MM.1S (cell line): ENCODE data around the gene EEF1B2.

ENCODE experiments used
- DNase-seq: peaks from one replicate; pipeline ENCODE4 v3.0.0-alpha.2; 2015
- H2AFZ ChIP-seq: fragments of 300-600 bp; sonication (generic); 2 replicates; pipeline ENCODE4 v1.6.0; 2016; ENCODE audit warnings: antibody characterized with exemption, low read length
- H3F3A ChIP-seq: fragments of 300-600 bp; sonication (generic); 2 replicates; pipeline ENCODE4 v1.6.1; 2016; ENCODE audit warnings: mild to moderate bottlenecking, antibody characterized with exemption, low read length, moderate library complexity, mixed read lengths; ENCODE audit not compliant: insufficient read depth
- H3K27ac ChIP-seq: fragments of 300-600 bp; sonication (generic); 2 replicates; pipeline ENCODE4 v1.5.1; 2016; ENCODE audit warnings: mild to moderate bottlenecking, low read length
- H3K27me3 ChIP-seq: fragments of 300-600 bp; sonication (generic); replicated peaks from 2 replicates; pipeline ENCODE4 v1.6.0; 2016; ENCODE audit warnings: low read length; ENCODE audit not compliant: insufficient read depth
- H3K36me3 ChIP-seq: fragments of 300-600 bp; sonication (generic); replicated peaks from 2 replicates; pipeline ENCODE4 v1.6.1; 2016; ENCODE audit warnings: mild to moderate bottlenecking, low read length, mixed read lengths; ENCODE audit not compliant: insufficient read depth
- H3K4me1 ChIP-seq: fragments of 300-600 bp; sonication (generic); 2 replicates; pipeline ENCODE4 v1.6.1; 2016; ENCODE audit warnings: low read length, mixed read lengths
- H3K4me2 ChIP-seq: fragments of 300-600 bp; sonication (generic); 2 replicates; pipeline ENCODE4 v1.6.0; 2016; ENCODE audit warnings: low read depth, low read length
- H3K4me3 ChIP-seq: fragments of 300-600 bp; sonication (generic); 2 replicates; pipeline ENCODE4 v1.5.1; 2016; ENCODE audit warnings: low read length, mixed read lengths
- H3K79me2 ChIP-seq: fragments of 300-600 bp; sonication (generic); 2 replicates; pipeline ENCODE4 v1.6.1; 2016; ENCODE audit warnings: mixed run types, low read length, mixed read lengths
- H3K9ac ChIP-seq: fragments of 300-600 bp; sonication (generic); 2 replicates; pipeline ENCODE4 v1.6.1; 2016; ENCODE audit warnings: low read length, mixed read lengths
- H3K9me2 ChIP-seq: fragments of 300-600 bp; sonication (generic); replicated peaks from 2 replicates; pipeline ENCODE4 v1.6.1; 2016; ENCODE audit warnings: mild to moderate bottlenecking, low read length, mixed read lengths; ENCODE audit not compliant: insufficient read depth
- H3K9me3 ChIP-seq: fragments of 300-600 bp; sonication (generic); replicated peaks from 2 replicates; pipeline ENCODE4 v1.6.1; 2016; ENCODE audit warnings: mild to moderate bottlenecking, low read length, mixed read lengths; ENCODE audit not compliant: insufficient read depth
- H4K20me1 ChIP-seq: fragments of 300-600 bp; sonication (generic); 2 replicates; pipeline ENCODE4 v1.6.1; 2016; ENCODE audit warnings: mild to moderate bottlenecking, low read length, moderate library complexity, mixed read lengths; ENCODE audit not compliant: insufficient read depth
- EZH2 ChIP-seq: fragments of 300-600 bp; sonication (generic); optimal IDR thresholded peaks from 2 replicates; pipeline ENCODE3; 2017; ENCODE audit warnings: low read depth, mild to moderate bottlenecking, antibody characterized with exemption, low read length, mixed read lengths
- EZH2phosphoT487 ChIP-seq: fragments of 300-600 bp; sonication (generic); IDR thresholded peaks from 2 replicates; pipeline ENCODE4 v1.6.1; 2018; ENCODE audit warnings: antibody characterized with exemption, low read length
- TF ChIP-seq, protein P1 (sequence below): fragments of 300-600 bp; sonication (generic); IDR thresholded peaks from 2 replicates; pipeline ENCODE4 v1.5.1; 2016; ENCODE audit warnings: antibody characterized with exemption, low read length, mixed read lengths

Gene EEF1B2

DNA sequence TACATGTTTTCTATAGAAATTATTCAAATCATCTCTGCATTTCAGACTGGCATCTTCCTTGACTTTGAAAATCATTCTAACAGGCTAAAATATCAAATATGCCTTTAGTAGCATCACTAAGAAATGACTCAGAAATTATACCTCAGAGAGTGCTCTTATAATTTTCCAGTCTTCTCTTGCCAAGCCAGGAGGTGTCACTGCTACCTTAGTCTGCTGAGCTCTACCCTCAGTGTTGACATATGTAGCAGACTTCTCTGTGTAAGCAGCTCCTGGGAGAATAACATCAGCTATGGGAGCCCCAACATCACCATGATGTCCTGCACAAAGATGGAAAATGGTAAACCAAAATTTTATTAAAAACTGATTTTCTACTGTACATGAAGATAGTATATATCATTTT is 32.0 kb upstream of the EEF1B2 start:
- H4K20me1 ChIP-seq = no peaks in the 10 kb centered on the region
- H3K36me3 ChIP-seq = peaks cover 8% of the 10 kb centered on the region; the same call in 1 of the 2 replicates
- TF ChIP-seq EZH2 = no peak
- TF ChIP-seq EZH2phosphoT487 = no peak
- TF ChIP-seq, protein P1, sequence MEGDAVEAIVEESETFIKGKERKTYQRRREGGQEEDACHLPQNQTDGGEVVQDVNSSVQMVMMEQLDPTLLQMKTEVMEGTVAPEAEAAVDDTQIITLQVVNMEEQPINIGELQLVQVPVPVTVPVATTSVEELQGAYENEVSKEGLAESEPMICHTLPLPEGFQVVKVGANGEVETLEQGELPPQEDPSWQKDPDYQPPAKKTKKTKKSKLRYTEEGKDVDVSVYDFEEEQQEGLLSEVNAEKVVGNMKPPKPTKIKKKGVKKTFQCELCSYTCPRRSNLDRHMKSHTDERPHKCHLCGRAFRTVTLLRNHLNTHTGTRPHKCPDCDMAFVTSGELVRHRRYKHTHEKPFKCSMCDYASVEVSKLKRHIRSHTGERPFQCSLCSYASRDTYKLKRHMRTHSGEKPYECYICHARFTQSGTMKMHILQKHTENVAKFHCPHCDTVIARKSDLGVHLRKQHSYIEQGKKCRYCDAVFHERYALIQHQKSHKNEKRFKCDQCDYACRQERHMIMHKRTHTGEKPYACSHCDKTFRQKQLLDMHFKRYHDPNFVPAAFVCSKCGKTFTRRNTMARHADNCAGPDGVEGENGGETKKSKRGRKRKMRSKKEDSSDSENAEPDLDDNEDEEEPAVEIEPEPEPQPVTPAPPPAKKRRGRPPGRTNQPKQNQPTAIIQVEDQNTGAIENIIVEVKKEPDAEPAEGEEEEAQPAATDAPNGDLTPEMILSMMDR = peak; percentile 11; the same call in 1 of the 2 replicates
- H2AFZ ChIP-seq = no peak overlapping the region
- no peaks in the 10 kb centered on the region; the same call in 1 of the 2 replicates for H3F3A ChIP-seq
- H3K27me3 ChIP-seq = no peaks in the 10 kb centered on the region
- H3K79me2 ChIP-seq = 0 out of 2 replicates have a peak, but pooled peaks cover 5% of the 10 kb centered on the region
- no peak overlapping the region for H3K27ac ChIP-seq
- H3K4me2 ChIP-seq = no peak overlapping the region
- no peaks in the 10 kb centered on the region for H3K9me3 ChIP-seq
- no peak for DNase-seq
- no peak overlapping the region for H3K9ac ChIP-seq
- H3K9me2 ChIP-seq = no peaks in the 10 kb centered on the region
- no peak overlapping the region for H3K4me3 ChIP-seq
- H3K4me1 ChIP-seq = no peaks in the 10 kb centered on the region

- no peak for DNase-seq
Observed at GRCh38 chr2:206143451-206143850, 16.2 kb upstream of the EEF1B2 start.

DNA sequence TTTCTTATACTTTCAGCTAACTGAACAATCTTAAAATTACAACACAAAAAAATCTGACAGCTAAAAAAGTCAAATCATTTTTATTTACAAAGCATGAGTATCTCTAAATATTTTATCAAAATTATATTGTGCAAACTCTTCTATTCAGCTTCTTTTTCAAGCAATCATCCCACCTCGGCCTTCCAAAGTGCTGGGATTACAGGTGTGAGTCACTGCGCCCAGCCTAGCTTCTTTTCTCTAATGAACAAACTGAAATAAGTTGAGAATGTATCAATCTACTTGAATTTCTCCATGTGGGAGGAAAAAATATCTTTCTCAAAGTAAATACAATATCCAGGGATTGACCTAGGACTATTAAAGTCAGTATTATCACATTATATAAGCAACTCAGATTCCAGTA is 15.3 kb upstream of the EEF1B2 start:
- Histone ChIP-seq H3K27ac (no peak overlapping the region), H3K9ac (no peak overlapping the region), H3K79me2 (peaks cover 11% of the 10 kb centered on the region), H3F3A (no peaks in the 10 kb centered on the region), H3K4me1 (no peaks in the 10 kb centered on the region), H3K27me3 (no peaks in the 10 kb centered on the region), H3K9me3 (no peaks in the 10 kb centered on the region; the same call in 1 of the 2 replicates), H3K4me2 (no peak overlapping the region), H4K20me1 (no peaks in the 10 kb centered on the region), H3K4me3 (no peak overlapping the region), H2AFZ (no peak overlapping the region), H3K36me3 (peaks cover 16% of the 10 kb centered on the region), H3K9me2 (no peaks in the 10 kb centered on the region)
- DNase-seq = no peak
- TF ChIP-seq EZH2 (no peak), EZH2phosphoT487 (no peak)
- TF ChIP-seq, protein P1 = no peak

More at GRCh38 chr2:206143451-206143850, 16.2 kb upstream of the EEF1B2 start:
- Histone ChIP-seq H3F3A (no peaks in the 10 kb centered on the region), H3K9ac (no peak overlapping the region), H3K4me2 (no peak overlapping the region), H3K36me3 (peaks cover 18% of the 10 kb centered on the region), H2AFZ (no peak overlapping the region), H3K9me3 (no peaks in the 10 kb centered on the region; the same call in 1 of the 2 replicates), H3K27ac (no peak overlapping the region), H3K4me1 (no peaks in the 10 kb centered on the region), H3K4me3 (no peak overlapping the region), H3K79me2 (peaks cover 3% of the 10 kb centered on the region; the same call in 1 of the 2 replicates), H3K9me2 (no peaks in the 10 kb centered on the region), H4K20me1 (no peaks in the 10 kb centered on the region), H3K27me3 (no peaks in the 10 kb centered on the region)
- TF ChIP-seq, protein P1 = no peak
- TF ChIP-seq EZH2phosphoT487 (no peak), EZH2 (no peak)
